ENCODE data around the gene LST1. TPM values are rescaled to one million over a fixed set of nuclear protein-coding genes. Genes with fewer than 3 reads are reported as not detected.

Gene LST1
- total and polyA plus RNA-seq, 2 of the 4 experiments (the other 2 are of a cell fraction) = not detected

- TF ChIP-seq MAZ (IDR thresholded peaks at IDR 0.05; ENCODE audit: borderline replicate concordance, low read depth, low read length) = no peak
Observed at GRCh38 chr6:31557443-31558317, 28.4 kb upstream of the LST1 start (continued).

GRCh38 chr6:31558318-31558625 lies 27.8 kb upstream of the LST1 start:
- H2AK5ac ChIP-seq (ENCODE audit: low read depth, low read length) = no peak overlapping the region
- H2BK20ac ChIP-seq (ENCODE audit: low read depth, low read length) = no peak overlapping the region
- H3K4ac ChIP-seq (ENCODE audit: low read depth, low read length) = no peak overlapping the region
- H4K20me1 ChIP-seq (ENCODE audit: insufficient read depth, low read length) = no peaks in the 10 kb centered on the region
- H3K14ac ChIP-seq (replicated peaks; ENCODE audit: low read depth, low read length) = no peak overlapping the region
- peaks cover 18% of the 10 kb centered on the region for H3K4me1 ChIP-seq (ENCODE audit: control insufficient read depth, insufficient read depth, low read length)
- no peak overlapping the region for H4K91ac ChIP-seq (ENCODE audit: insufficient read depth, low read depth, low read length)
- H3K36me3 ChIP-seq (ENCODE audit: control insufficient read depth, insufficient read depth, low read length) = peaks cover 33% of the 10 kb centered on the region
- H3K56ac ChIP-seq (ENCODE audit: extremely low read depth, insufficient read depth, low read length) = no peak overlapping the region
- H3K4me3 ChIP-seq (ENCODE audit: insufficient read depth, low read depth, low read length) = no peak overlapping the region
- no peak overlapping the region for H3K27ac ChIP-seq (ENCODE audit: insufficient read depth, low read length)
- ATAC-seq (ENCODE audit: low read depth) (no peak), DNase-seq (no peak)
- peaks cover 19% of the 10 kb centered on the region; the same call in 1 of the 2 replicates for H3K9me1 ChIP-seq (ENCODE audit: insufficient read depth, low read length)
- H3K27me3 ChIP-seq (ENCODE audit: control insufficient read depth, insufficient read depth, low read length) = no peaks in the 10 kb centered on the region
- H2AFZ ChIP-seq (replicated peaks; ENCODE audit: low read length, poor library complexity) = no peak overlapping the region
- H2BK120ac ChIP-seq (ENCODE audit: low read depth, low read length) = no peak overlapping the region
- H2BK15ac ChIP-seq (ENCODE audit: low read depth, low read length) = no peak overlapping the region
- dilution Hi-C loops (cut with HindIII; ENCODE audit: low sequenced_read_pairs, unreplicated experiment) (no loop called here), in situ Hi-C loops (cut with MboI; ENCODE audit: low sequenced_read_pairs) (no loop called here), intact Hi-C loops (cut with micrococcal nuclease) (no loop called here)
- WGBS, 2 experiments (ENCODE audit: extremely low coverage in 2 of 2, insufficient read length in 1 of 2) = 93% methylated on average over 5 of the region's 8 CpGs; no CpG with 5 or more reads in 1 of the 2 experiments
- ChIA-PET CTCF (no interaction called here), POLR2A (ENCODE audit: unreplicated experiment) (no interaction called here)
- no peak overlapping the region for H3K4me2 ChIP-seq (ENCODE audit: low read depth, low read length)
- no peak overlapping the region for H3K9ac ChIP-seq (ENCODE audit: low read depth, low read length)
- no peak overlapping the region for H3K23ac ChIP-seq (ENCODE audit: low read depth, low read length)
- H4K8ac ChIP-seq (ENCODE audit: low read depth in 2 of 2, low read length in 2 of 2) = no peak overlapping the region
- no peak overlapping the region for H2BK5ac ChIP-seq (ENCODE audit: low read depth, low read length, poor library complexity, severe bottlenecking)
- peaks cover 12 to 23% of the 10 kb centered on the region in 2 experiments for H3K79me1 ChIP-seq (ENCODE audit: low read depth in 1 of 2, low read length in 2 of 2)
- no peaks in the 10 kb centered on the region for H3K9me3 ChIP-seq (ENCODE audit: control insufficient read depth, insufficient read depth, low read length)
- no peak overlapping the region for H3K18ac ChIP-seq (ENCODE audit: low read depth, low read length)
- H4K5ac ChIP-seq (ENCODE audit: low read depth, low read length) = no peak overlapping the region
- no TSS peak for BruUV-seq (replicated peaks)
- no peak overlapping the region for H2AK9ac ChIP-seq (replicated peaks; ENCODE audit: low read depth, low read length, poor library complexity)
- TF ChIP-seq MXI1 (IDR thresholded peaks at IDR 0.05; ENCODE audit: borderline replicate concordance, low read depth, low read length) (no peak), CHD1 (IDR thresholded peaks at IDR 0.05; ENCODE audit: low read depth, low read length) (no peak), RAD21 (IDR thresholded peaks at IDR 0.05; ENCODE audit: low read length) (no peak), USF2 (IDR thresholded peaks at IDR 0.05; ENCODE audit: low read depth, low read length) (no peak), MAFK (IDR thresholded peaks at IDR 0.05; ENCODE audit: low read depth, low read length) (no peak), RCOR1 (IDR thresholded peaks at IDR 0.05; ENCODE audit: insufficient replicate concordance, low read length) (no peak), RFX5 (IDR thresholded peaks at IDR 0.05; ENCODE audit: low read depth, low read length) (no peak), FOS (IDR thresholded peaks at IDR 0.05; ENCODE audit: low read depth, low read length) (no peak), MAZ (IDR thresholded peaks at IDR 0.05; ENCODE audit: borderline replicate concordance, low read depth, low read length) (no peak), NFE2L2 (IDR thresholded peaks at IDR 0.05; ENCODE audit: low read depth, low read length) (no peak), ELK1 (IDR thresholded peaks at IDR 0.05; ENCODE audit: borderline replicate concordance, low read depth, low read length) (no peak), POLR2A (IDR thresholded peaks at IDR 0.05; ENCODE audit: low read depth, low read length) (no peak), BHLHE40 (IDR thresholded peaks at IDR 0.05; ENCODE audit: low read depth, low read length) (no peak), SMC3 (IDR thresholded peaks at IDR 0.05; ENCODE audit: low read depth, low read length) (no peak)
